Measurements from ENCODE around the gene ASIC2.

The ASIC2 gene

DNA sequence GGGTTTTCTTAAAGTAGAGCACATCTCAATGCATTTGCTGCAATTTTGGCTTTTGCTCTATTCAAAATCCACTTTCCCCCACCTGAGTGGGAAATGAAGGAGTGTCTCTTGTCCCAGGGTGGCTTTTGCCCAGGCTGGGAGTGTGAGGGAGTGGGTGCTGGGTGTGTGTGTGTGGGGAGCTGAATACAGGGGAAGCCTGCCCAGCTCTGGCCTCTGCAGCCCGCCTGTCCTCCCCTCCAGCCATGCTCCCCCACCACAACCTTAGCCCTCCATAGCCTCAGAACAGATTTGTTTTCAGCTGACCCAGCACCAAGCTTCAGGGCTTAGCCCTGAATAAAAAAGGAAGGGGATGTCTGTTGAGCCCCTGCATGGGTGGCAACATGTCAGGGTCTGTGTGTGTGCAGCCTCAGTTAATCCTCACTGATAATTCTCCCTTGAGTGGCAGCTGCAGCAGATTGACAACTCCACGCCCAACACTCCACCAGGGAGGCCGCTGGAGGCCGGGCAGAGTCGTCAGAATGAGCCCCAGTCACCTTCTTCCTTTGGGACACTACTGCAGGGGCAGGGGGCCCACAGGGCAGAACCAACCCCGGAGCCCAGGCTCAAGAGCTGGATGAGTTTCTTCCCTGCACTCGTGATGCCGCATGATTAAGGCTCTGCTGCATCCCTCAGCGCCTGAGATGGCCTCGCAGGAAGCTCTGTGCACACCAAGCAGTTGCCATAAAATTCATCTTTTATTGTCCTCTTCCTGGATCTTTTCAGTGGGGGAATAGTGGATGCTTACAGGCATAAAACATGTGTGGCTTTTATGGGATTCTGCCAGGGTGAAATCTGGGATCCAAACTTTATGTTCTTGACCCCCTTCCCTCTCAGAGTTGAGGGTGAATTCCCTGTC is 246.5 kb downstream of the ASIC2 start:
- TF ChIP-seq GATA3 (IDR thresholded peaks at IDR 0.05; ENCODE audit: low read depth, low read length) (no peak), GATA2 (IDR thresholded peaks at IDR 0.05; ENCODE audit: low read depth, low read length) (no peak)

DNA sequence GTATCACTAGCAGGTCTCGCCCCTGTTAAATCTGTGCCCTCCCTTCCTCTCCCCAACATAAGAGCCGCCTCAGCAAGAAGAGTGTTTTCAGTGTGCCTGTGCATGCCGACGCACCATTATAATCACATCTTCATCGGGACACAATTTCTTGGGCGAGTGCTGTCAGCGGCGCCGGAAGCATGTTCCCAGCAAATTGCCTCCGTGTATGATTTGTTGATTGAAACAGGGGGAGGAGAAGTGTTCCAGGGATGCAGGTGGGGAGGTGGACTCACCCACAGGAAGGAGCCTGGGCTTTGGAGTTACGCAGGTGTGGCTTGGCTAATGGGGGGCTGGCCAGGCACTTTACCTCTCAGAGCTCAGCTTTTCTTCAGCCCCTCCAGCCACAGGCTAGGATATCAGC is 247.9 kb downstream of the ASIC2 start:
- TF ChIP-seq GATA2 (IDR thresholded peaks at IDR 0.05; ENCODE audit: low read depth, low read length): no peak
- TF ChIP-seq GATA3 (IDR thresholded peaks at IDR 0.05; ENCODE audit: low read depth, low read length): no peak

DNA sequence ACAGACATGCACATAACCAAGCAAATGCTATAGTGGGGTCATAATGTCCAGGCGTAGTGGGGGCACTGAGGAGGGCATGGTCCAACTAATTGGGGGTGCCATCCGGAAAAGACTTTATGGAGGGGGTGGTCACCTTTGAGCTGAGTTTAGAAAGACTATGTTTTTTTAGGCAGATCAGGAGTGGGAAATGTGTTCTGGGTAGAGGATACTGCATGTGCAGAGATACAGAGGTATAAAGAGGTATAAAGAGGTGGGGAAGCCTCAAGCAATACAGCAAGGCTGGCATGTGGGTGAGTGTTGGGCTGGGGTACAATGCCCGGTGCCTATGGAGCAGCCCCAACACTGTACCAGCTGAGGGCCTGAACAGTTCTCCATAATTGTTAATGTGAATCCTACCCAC is 248.3 kb downstream of the ASIC2 start:
- TF ChIP-seq GATA3 (IDR thresholded peaks at IDR 0.05; ENCODE audit: low read depth, low read length) (no peak), GATA2 (IDR thresholded peaks at IDR 0.05; ENCODE audit: low read depth, low read length) (no peak)

DNA sequence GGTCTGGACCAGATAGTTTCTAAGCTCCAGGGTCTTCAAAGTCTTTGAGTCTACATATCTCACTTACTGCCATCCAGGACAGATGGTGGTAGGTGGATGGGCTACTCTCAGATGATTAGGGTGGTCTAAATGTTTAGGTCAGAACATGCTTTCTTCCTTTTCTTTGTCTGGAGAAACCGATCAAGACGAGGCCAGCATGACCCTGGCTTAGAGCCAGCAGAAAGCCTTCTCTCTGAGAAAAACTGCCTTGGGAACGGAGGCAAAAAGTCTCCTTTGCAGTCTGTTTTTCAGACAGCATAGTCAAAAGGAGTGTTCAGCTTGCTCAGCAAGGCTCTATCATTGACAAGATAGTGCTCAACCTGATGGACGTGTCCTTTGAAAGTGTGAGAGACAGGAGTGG is 252.6 kb downstream of the ASIC2 start:
- TF ChIP-seq GATA2 (IDR thresholded peaks at IDR 0.05; ENCODE audit: low read depth, low read length) (no peak), GATA3 (IDR thresholded peaks at IDR 0.05; ENCODE audit: low read depth, low read length) (no peak)

DNA sequence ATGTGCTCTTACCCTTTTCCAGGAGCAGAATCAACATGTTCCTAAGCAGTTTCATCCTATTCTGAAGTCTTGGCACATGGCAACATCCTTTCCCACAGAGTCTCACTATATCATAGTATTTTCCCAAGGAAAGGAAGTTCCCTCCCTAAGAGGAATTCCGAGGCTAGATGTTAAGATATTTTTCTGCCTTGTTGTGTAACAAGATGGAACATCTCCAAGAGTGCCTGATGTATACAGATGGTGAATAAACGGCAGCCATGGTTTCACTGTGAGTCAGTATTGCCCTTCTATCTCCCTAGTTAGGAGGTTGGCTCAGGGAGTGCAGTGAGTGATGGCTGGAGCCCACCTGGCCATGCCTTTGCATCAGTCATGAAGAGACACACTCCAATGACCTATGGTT is 253.2 kb downstream of the ASIC2 start:
- TF ChIP-seq GATA2 (IDR thresholded peaks at IDR 0.05; ENCODE audit: low read depth, low read length) (no peak), GATA3 (IDR thresholded peaks at IDR 0.05; ENCODE audit: low read depth, low read length) (no peak)

DNA sequence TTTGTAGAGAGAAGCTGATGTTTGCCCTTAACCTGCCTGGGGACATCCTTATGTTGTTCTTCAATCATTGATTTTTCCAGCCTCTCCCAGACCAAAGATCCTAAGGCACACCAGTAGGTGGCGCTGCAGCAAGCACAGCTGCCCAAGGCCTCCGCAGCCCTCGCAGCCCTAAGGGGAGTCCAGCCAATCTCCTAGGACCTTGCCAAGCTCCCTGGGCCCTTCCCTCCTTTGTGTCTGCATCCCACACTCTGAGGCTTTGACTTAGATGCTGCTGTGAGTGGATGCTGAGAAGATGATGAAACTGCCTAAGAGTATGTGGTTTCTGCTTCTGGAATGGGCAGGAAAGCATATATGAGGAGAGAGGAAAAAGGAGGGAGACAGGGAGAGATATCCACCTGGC is 254.4 kb downstream of the ASIC2 start:
- TF ChIP-seq GATA2 (IDR thresholded peaks at IDR 0.05; ENCODE audit: low read depth, low read length): no peak
- TF ChIP-seq GATA3 (IDR thresholded peaks at IDR 0.05; ENCODE audit: low read depth, low read length): no peak

DNA sequence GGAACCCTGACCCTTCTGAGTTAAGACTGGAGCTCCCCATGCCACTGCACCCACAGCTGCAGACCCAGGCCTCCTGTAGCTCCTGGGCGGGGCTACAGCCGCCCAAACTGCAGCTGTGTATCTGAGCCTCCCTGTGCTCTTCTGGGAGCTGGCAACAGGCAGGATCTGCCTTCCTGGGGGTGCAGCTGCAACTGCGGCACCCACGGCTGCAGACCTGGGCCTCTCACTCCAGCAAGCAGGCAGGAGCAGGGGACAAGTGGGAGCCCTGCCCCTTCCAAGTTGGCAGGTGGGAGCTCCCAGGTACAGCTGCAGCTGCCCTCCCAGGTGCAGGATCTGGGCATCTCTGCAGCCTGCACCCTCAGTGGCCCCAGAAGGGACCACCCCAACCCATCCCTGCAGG is 259.9 kb downstream of the ASIC2 start:
- TF ChIP-seq GATA2 (IDR thresholded peaks at IDR 0.05; ENCODE audit: low read depth, low read length) (no peak), GATA3 (IDR thresholded peaks at IDR 0.05; ENCODE audit: low read depth, low read length) (no peak)

DNA sequence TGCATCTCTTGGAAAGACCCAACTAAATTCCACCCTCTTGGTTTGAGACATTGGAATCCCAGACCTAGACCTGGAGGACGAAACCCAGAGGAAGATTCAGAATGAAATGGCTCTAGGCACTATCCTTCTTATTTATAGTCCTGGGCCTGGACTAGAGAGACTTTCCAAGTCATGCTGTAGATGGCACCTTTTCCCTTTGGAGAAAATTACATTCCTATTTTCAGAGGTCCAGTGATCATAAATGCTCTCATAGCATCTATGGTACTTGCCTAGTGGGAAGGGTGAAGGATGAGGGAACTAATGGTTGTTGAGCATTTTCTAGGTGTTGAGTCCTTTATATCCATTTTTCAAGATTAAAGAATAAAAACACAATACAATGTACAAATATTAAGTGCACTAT is 264.3 kb downstream of the ASIC2 start:
- TF ChIP-seq GATA3 (IDR thresholded peaks at IDR 0.05; ENCODE audit: low read depth, low read length): no peak
- TF ChIP-seq GATA2 (IDR thresholded peaks at IDR 0.05; ENCODE audit: low read depth, low read length): no peak

DNA sequence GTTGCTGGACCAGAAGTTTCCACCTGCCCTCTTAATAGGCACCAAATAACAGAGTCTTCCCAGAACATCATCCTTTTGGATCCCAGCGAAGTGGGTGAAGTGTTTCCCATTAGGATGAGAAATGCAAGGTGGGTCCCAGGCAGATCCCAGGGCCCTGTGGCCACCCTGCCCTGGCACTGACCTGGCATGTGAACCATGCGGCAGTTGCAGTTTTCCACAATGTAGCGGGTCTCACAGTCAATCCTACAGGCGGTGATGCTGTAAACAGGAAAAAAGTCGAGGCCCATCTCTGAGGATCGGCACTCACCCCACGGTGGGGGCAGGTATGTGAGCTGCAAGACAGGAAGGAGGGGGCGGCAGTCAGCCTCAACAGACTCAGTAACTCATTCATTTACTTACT is 265.0 kb downstream of the ASIC2 start:
- TF ChIP-seq GATA3 (IDR thresholded peaks at IDR 0.05; ENCODE audit: low read depth, low read length): no peak
- no peak for TF ChIP-seq GATA2 (IDR thresholded peaks at IDR 0.05; ENCODE audit: low read depth, low read length)

DNA sequence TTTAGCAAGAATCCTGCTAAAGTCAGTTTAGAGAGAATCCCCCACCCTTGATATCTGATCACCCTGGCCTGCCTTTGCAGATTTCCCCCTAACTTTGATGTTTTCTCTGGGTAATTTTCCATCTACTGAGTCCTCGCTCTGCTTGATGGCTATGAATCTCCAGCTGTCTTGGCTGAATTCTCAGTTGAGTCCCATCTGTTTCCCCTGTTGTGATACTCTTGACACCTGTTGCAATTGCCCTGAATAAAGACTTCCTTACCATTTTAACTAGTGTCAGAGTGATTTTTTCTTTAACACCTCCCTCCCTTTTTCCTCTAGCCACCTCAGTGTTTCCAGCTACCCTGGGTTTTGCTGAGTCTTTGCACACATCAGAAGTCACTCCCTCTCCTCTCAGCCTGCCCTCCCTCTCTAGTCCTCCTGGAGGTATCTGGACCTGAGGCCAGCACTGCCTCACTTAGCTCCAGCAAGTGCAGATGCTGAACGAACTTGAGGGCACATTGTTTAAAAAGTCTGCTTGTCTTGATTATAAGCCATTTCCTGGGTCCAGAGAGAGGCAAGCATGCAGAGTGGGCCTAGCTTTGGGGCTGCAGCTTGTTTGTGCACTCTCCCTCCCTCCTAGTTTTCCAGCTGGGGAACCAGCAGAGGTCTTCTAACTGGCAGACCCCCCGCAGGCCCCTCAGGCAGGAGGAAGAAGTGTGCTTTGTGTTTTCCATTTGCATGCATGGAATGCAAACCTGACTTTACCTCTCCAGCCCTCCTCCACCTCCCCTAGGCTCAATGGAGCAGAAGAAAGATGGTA is 268.2 kb downstream of the ASIC2 start:
- no peak for TF ChIP-seq GATA2 (IDR thresholded peaks at IDR 0.05; ENCODE audit: low read depth, low read length)
- no peak for TF ChIP-seq GATA3 (IDR thresholded peaks at IDR 0.05; ENCODE audit: low read depth, low read length)

DNA sequence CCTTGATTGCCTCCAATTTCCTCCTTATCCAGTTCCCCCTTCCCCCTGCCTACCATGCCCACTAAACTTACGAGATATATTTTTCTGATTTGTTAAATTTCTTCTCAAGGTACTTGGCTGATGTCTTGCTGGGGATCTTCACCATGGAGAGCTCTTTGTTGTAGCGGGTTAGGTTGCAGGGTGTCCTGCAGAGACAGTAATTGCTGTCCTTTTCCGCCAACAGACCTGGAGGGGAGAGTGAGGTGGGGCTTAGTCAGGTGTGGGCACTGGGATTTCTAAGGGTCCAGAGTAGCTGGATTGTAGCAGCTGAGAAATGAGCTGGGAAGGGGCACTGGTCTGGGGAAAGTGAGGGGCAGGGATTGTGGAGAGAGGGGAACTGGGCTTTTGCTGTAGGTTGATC is 269.3 kb downstream of the ASIC2 start:
- TF ChIP-seq GATA2 (IDR thresholded peaks at IDR 0.05; ENCODE audit: low read depth, low read length) (no peak), GATA3 (IDR thresholded peaks at IDR 0.05; ENCODE audit: low read depth, low read length) (no peak)

DNA sequence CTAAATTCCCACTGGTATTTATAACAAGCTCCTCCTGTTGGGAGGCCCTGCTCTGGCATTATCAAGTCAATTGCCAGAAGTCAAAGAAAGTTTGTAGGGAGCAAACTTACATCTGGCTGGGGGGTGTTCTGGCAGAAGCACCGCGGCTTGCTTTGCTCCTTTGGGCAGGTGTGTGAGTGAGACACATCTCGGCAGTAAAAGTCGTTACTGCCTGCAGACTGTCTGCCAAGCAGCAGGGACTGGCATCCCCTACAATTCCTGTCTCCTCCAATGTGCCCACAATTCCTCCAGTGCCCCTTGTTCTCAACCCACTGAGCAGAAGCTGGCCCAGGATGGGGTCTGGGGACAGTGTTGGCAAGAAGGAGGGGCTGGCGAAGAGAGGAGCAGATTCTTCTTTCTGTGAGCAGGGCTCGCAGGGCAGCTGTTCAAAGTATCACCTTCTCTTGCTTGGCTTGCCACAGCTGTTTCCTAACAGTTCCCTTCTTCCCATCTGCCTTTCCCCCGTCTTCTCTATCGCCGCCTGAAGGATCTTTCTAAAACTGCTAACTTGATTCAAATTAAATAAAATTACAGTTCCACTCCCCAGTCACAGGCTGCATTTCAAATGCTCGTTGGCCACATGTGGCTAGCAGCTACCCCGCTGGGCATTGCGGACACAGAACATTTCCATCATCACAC is 271.2 kb downstream of the ASIC2 start:
- TF ChIP-seq GATA2 (IDR thresholded peaks at IDR 0.05; ENCODE audit: low read depth, low read length) (no peak), GATA3 (IDR thresholded peaks at IDR 0.05; ENCODE audit: low read depth, low read length) (no peak)

DNA sequence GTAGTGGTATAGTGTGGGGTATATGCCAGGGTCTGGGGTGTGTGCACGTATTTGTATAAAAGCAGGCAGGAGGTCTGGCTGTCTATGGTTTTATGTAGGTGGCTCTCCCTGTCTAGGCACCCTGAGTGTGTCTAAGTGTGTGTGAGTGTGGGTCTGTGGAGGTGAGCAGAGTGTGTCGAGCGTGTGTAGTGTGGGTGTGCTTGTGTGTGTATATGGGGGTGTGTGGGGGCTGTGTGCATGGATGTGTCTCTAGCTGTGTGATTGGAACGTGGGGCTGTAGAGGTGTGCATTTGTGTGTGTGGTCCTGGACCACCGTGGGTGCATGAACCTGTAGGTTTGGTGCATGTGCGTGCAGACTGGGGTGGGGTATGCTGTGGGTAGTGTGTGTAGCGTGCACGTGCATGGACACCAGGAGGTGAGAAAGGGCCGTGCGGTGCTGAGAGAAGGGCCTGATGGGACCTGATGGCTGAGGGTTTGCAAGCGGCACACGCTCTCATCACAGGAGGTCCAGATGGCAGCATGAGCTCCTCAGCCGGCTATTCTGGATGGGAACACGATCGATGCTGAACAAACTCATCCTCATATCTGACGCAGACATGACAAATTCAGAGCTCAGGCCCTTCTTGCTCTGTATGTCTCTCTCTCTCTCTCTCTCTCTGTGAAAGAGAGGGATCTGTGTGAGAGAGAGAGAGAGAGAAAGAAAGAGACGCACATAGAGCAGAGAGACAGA is 273.8 kb downstream of the ASIC2 start:
- TF ChIP-seq GATA2 (IDR thresholded peaks at IDR 0.05; ENCODE audit: low read depth, low read length) (no peak), GATA3 (IDR thresholded peaks at IDR 0.05; ENCODE audit: low read depth, low read length) (no peak)

DNA sequence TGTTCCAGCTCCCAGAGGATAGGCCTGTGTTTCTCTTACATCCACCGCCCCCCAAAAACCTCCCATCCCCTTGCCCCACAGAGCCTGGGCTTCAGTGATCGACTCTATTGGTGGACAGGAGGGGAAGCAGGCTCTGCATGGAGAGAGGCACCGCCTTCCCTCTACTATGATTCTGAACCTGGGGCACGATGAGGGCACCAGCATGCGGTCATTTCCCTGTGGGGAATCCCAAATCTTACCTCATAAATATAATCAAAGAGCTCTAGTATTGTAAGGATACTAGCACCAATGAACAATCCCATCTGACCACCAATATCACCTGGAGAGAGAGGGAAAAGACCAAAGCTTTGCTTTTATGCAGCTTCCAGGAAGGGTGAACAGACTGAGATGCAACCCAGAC is 275.7 kb downstream of the ASIC2 start:
- TF ChIP-seq GATA3 (IDR thresholded peaks at IDR 0.05; ENCODE audit: low read depth, low read length): no peak

All from SH-SY5Y (cell line).